Epithelial cell of prostate (primary cell): ENCODE results near the gene MTLN.
"Not testable (repeated sequence)": the region's sequence is repeated elsewhere in the genome, so short reads cannot be mapped to it uniquely, and the experiment has no call there.

ENCODE experiments used
- DNase-seq: peaks from one replicate; pipeline ENCODE4 v3.0.0-alpha.2; 2011; ENCODE audit warnings: low read depth, low spot score
- H3K27ac ChIP-seq: fragments of 450-650 bp; 2 replicates; pipeline ENCODE4 v1.5.1; 2017; ENCODE audit warnings: mild to moderate bottlenecking

MTLN gene, protein sequence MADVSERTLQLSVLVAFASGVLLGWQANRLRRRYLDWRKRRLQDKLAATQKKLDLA

DNA sequence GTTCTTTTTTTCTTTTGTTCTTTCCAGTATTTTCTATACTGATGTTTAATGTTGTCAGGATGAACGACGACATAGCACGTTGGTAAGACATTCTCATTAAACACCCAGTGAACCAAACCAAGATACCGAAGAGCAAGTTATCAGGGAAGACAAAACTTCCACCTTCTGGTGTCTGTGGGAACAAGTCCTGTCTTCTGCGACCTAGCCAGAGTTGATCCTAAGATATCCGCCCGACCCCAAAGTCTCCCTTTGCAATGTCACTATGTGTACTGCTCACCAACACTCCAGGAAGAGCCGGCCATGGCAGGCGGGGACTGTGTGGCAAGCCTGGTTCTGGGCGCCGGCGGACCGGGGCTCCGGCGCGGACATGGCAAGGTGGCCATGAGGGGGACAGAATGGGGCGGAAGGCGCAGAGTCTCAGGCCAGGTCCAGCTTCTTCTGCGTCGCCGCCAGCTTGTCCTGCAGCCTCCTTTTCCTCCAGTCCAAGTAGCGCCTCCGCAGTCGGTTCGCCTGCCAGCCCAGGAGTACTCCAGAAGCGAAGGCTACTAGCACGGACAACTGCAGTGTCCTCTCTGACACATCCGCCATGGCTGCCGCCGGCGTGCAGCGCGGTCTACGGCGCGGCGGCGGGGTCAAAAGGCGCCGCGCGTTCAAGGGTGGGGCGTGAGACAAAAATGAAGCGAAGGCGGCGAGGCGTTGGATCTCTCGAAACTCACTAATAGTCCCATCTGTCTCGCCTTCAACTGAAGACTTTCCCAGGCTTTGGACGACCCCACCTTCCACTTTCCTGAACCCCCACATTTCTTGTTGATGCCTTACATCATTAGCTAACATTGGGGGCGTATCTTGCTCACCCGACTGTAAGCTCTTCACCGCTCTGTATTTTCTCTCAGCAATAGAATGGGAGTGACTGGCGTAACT is at the start of gene MTLN:
Gene MTLN (minus strand): TSS at position 610 of the 921 bp plus-strand sequence. CDS start 22 bp downstream, at position 588.
- DNase-seq: peak; percentile 12

DNA sequence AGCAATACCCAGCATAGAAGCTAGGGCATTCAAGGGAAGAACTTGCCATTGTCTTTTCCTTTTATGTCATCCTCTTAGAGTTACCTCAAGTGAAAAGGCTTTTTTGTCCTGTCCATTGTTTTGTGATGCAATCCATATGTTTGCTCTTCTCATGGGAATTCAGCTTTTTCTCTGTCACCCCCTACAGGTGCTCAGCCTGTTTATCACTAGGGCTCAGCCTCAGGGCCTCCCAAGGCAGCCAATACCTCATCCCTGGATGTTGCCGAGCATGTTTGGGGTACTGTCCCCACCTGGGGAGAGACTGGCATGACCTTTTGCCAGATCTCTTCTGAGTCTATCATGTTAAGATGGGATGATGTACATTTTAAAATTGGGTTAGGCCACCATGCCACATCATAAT is 49.6 kb upstream of the MTLN start:
- DNase-seq, H3K27ac ChIP-seq: not testable (repeated sequence)

More for the DNA sequence above, at the start of gene MTLN:
- peak within 1 kb of the TSS; percentile 50 for H3K27ac ChIP-seq

- DNase-seq, H3K27ac ChIP-seq: not testable (repeated sequence)
Measured at GRCh38 chr2:110248081-110248795, 35.9 kb upstream of the MTLN start.

- DNase-seq: not testable (repeated sequence)
Measured at GRCh38 chr2:110245488-110246435, 33.4 kb upstream of the MTLN start.

GRCh38 chr2:110243283-110243682 is 30.9 kb upstream of the MTLN start:
- H3K27ac ChIP-seq: not testable (repeated sequence)

More at GRCh38 chr2:110245488-110246435, 33.4 kb upstream of the MTLN start:
- not testable (repeated sequence) for H3K27ac ChIP-seq

DNA sequence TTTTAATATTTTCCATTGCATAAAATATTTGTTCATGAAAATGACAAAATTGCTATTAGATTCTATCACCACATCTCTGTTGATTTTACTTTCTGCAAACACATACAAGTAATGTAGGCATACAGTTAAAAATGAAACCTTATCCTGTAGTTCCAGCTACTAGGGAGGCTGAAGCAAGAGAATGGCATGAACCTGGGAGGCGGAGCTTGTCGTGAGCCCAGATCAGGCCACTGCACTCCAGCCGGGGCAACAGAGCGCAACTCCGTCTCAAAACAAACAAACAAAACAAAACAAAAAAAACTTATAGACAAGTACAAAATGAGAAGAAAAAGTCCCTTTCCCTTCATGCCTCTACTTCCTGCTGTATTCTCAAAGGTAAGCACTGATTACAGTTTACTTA is 22.2 kb upstream of the MTLN start:
- not testable (repeated sequence) for DNase-seq, H3K27ac ChIP-seq

More at GRCh38 chr2:110243283-110243682, 30.9 kb upstream of the MTLN start:
- DNase-seq: not testable (repeated sequence)

- not testable (repeated sequence) for DNase-seq, H3K27ac ChIP-seq
Measured at GRCh38 chr2:110229886-110230285, 17.5 kb upstream of the MTLN start.

GRCh38 chr2:110222626-110223025 is 10.3 kb upstream of the MTLN start:
- DNase-seq, H3K27ac ChIP-seq: not testable (repeated sequence)

- DNase-seq: no peak
- H3K27ac ChIP-seq: no peak overlapping the region
Measured at GRCh38 chr2:110221938-110222337, 9.6 kb upstream of the MTLN start.

GRCh38 chr2:110220190-110220564 is 7.8 kb upstream of the MTLN start:
- DNase-seq: no peak
- peak overlapping the region; percentile 57 for H3K27ac ChIP-seq

- H3K27ac ChIP-seq: peak overlapping the region; percentile 57
- peak; percentile 20 for DNase-seq
Measured at GRCh38 chr2:110219496-110220189, 7.3 kb upstream of the MTLN start.

DNA sequence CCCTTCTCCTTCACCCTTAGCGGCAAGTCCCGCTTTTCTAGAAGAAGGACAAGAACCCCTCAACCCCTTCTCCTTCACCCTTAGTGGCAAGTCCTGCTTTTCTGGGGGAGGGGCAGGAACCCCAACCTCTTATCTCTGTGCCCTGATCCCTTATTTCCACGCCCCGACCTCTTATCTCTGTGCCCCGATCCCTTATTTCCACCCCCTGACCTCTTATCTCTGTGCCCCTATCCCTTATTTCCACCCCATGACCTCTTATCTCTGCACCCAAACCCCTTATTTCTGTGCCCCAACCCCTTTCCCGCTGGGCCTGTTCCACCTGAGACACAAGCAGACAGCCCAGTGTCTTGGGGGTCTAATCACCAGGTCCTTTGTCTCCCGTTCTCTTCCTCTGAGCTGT is 6.5 kb upstream of the MTLN start:
- not testable (repeated sequence) for DNase-seq
- H3K27ac ChIP-seq: peak overlapping the region; percentile 57

GRCh38 chr2:110216803-110217202 is 4.5 kb upstream of the MTLN start:
- no peak overlapping the region for H3K27ac ChIP-seq
- DNase-seq: no peak

DNA sequence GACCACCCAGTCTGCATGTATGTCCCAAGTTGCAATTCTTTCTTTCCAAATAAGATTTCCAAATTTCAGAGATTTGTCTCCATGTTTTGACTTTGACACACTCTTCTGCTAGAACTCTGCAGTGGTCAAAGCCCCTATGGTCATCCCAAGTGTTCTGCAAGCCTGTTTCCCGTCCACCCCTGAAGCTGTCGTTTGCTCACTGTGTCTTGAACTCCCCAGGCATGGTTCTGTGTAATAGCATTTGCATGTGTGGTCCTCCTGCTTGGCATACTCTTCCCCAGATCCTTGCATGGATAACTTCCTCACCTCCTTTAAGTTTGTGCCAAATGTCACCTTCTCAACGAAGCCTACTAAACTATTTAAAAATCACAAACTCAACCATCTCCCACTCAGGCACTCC is 3.9 kb upstream of the MTLN start:
- H3K27ac ChIP-seq: no peak overlapping the region
- no peak for DNase-seq

GRCh38 chr2:110215566-110216158 is 3.3 kb upstream of the MTLN start:
- no peak for DNase-seq

DNA sequence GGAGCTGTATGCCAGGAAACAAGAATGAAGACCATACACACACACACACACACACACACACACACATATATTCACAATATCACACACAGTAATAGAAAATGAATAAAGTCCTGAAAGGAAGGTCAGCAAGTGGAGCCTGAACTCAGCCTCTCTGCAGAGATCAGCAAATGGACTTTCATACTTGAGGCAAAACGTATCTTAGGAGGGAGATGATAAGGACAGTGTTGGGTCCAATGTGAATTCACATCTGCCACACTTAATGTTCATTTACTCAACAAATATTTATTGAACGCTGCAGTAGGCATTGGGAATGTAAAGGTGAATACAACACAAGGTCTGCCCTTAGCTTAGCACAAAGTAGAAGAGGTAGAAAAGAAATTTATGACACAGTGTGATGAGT is 2.7 kb upstream of the MTLN start:
- H3K27ac ChIP-seq: no peak overlapping the region
- no peak for DNase-seq

More at GRCh38 chr2:110215566-110216158, 3.3 kb upstream of the MTLN start:
- H3K27ac ChIP-seq: no peak overlapping the region

DNA sequence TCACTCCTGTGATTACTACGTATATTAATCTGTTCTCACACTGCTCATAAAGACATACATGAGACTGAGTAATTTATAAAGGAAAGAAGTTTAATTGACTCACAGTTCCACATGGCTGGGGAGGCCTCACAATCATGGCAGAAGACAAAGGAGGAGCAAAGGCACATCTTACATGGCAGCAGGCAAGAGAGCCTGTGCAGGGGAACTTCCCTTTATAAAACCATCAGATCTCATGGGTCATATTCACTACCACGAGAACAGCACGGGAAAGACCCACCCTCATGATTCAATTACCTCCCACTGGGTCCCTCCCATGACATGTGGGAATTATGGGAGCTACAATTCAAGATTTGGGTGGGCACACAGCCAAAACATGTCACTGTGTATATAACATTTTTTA is 1.2 kb upstream of the MTLN start:
- H3K27ac ChIP-seq, DNase-seq: not testable (repeated sequence)

DNA sequence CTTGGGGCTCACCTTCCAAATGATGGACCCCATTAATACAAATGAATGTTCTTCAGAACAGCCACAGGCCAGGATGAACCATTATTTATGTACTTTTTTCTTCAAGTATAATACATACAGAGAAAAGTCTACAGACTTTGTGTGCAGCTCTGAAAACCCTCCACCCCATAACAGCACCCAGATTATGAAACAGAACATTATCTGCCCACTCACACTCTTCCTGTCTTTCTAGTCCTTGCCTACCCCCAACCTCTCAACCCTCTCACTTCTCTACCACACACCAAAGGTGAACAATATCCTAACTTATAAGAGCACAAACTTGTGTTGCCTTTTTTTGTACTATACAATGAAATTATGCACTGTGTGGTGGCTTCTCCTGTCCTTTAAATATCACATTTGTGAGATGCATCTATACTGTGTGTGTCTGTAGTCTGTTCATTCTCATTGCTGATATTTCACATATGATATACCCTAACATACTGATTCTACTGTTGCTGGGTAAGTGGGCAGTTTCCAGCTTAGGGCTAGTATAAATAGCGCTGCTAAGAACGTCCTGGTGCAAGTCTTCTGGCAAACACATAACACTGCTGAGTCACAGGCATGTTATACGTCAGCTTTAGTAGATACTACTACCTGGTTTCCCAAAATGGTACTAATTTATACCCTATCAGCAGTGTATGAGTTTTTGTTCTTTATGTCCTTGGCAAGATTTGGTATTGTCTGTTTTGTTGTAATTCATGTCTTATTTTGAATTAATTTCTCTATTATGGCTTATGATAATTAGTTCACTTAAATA is 6.5 kb downstream of the MTLN start:
- H3K27ac ChIP-seq: peak overlapping the region; percentile 21
- peak; percentile 24 for DNase-seq
